ENCODE results near the gene APEH. TPM values are rescaled to one million over a fixed set of nuclear protein-coding genes. Genes with fewer than 3 reads are reported as not detected.

Gene APEH
- total RNA-seq, 1 donor from 2014 or later: 141 TPM

- Histone ChIP-seq H3K4me3 (ENCODE audit: low read depth, low read length) (no peak overlapping the region), H3K27me3 (ENCODE audit: control insufficient read depth, insufficient read depth, low read length) (no peaks in the 10 kb centered on the region), H3K36me3 (ENCODE audit: control insufficient read depth, insufficient read depth, low read length) (peaks cover 2% of the 10 kb centered on the region)
- no peak for DNase-seq (ENCODE audit: low read depth)
- TF ChIP-seq, protein P1, sequence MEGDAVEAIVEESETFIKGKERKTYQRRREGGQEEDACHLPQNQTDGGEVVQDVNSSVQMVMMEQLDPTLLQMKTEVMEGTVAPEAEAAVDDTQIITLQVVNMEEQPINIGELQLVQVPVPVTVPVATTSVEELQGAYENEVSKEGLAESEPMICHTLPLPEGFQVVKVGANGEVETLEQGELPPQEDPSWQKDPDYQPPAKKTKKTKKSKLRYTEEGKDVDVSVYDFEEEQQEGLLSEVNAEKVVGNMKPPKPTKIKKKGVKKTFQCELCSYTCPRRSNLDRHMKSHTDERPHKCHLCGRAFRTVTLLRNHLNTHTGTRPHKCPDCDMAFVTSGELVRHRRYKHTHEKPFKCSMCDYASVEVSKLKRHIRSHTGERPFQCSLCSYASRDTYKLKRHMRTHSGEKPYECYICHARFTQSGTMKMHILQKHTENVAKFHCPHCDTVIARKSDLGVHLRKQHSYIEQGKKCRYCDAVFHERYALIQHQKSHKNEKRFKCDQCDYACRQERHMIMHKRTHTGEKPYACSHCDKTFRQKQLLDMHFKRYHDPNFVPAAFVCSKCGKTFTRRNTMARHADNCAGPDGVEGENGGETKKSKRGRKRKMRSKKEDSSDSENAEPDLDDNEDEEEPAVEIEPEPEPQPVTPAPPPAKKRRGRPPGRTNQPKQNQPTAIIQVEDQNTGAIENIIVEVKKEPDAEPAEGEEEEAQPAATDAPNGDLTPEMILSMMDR (IDR thresholded peaks at IDR 0.05; ENCODE audit: insufficient read depth, low read length, poor library complexity, severe bottlenecking): no peak
Observed at GRCh38 chr3:49725906-49726681, 51.9 kb downstream of the APEH start.

GRCh38 chr3:49727154-49727923, 53.2 kb downstream of the APEH start:
- TF ChIP-seq, protein P1 (IDR thresholded peaks at IDR 0.05; ENCODE audit: insufficient read depth, low read length, poor library complexity, severe bottlenecking): no peak
- no peaks in the 10 kb centered on the region for H3K27me3 ChIP-seq (ENCODE audit: control insufficient read depth, insufficient read depth, low read length)
- peaks cover 2% of the 10 kb centered on the region for H3K36me3 ChIP-seq (ENCODE audit: control insufficient read depth, insufficient read depth, low read length)
- DNase-seq (ENCODE audit: low read depth): no peak
- H3K4me3 ChIP-seq (ENCODE audit: low read depth, low read length): no peak overlapping the region

GRCh38 chr3:49727924-49728361, 53.8 kb downstream of the APEH start:
- H3K4me3 ChIP-seq (ENCODE audit: low read depth, low read length): no peak overlapping the region
- TF ChIP-seq, protein P1 (IDR thresholded peaks at IDR 0.05; ENCODE audit: insufficient read depth, low read length, poor library complexity, severe bottlenecking): no peak
- peaks cover 1% of the 10 kb centered on the region for H3K36me3 ChIP-seq (ENCODE audit: control insufficient read depth, insufficient read depth, low read length)
- DNase-seq (ENCODE audit: low read depth): no peak
- no peaks in the 10 kb centered on the region for H3K27me3 ChIP-seq (ENCODE audit: control insufficient read depth, insufficient read depth, low read length)

DNA sequence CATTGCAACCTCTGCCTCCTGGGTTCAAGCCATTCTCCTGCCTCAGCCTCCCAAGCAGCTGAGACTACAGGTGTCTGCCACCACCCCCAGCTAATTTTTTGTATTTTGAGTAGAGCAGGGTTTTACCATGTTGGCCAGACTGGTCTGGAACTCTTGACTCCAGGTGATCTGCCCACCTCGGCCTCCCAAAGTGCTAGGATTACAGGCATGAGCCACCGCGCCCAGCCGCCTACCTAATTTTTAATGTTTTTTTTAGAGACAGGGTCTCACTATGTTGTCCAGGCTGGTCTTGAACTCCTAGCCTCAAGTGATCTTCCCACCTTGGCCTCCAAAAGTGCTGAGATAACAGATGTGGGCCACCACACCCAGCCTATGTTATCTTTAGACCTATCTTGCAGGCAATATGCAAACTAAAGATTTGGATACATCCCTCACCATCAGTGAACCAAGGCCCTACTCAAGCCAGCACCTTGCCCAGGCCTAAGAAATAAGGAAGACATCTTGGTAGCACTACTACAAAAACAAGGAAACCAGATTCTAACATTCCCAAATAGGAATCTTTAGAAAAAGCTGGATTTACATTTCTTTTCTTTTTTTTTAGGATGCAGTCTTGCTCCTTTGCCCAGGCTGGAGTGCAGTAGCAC, 55.9 kb downstream of the APEH start:
- no peak for DNase-seq (ENCODE audit: low read depth)
- TF ChIP-seq, protein P1 (IDR thresholded peaks at IDR 0.05; ENCODE audit: insufficient read depth, low read length, poor library complexity, severe bottlenecking): no peak
- Histone ChIP-seq H3K36me3 (ENCODE audit: control insufficient read depth, insufficient read depth, low read length) (peaks cover 1% of the 10 kb centered on the region), H3K4me3 (ENCODE audit: low read depth, low read length) (no peak overlapping the region), H3K27me3 (ENCODE audit: control insufficient read depth, insufficient read depth, low read length) (no peaks in the 10 kb centered on the region)

GRCh38 chr3:49732597-49732996, 58.4 kb downstream of the APEH start:
- no peaks in the 10 kb centered on the region for H3K27me3 ChIP-seq (ENCODE audit: control insufficient read depth, insufficient read depth, low read length)
- DNase-seq (ENCODE audit: low read depth): no peak
- H3K36me3 ChIP-seq (ENCODE audit: control insufficient read depth, insufficient read depth, low read length): peaks cover 1% of the 10 kb centered on the region
- no peak overlapping the region for H3K4me3 ChIP-seq (ENCODE audit: low read depth, low read length)
- TF ChIP-seq, protein P1 (IDR thresholded peaks at IDR 0.05; ENCODE audit: insufficient read depth, low read length, poor library complexity, severe bottlenecking): no peak
